ENCODE data around the gene PCDHB10.

GRCh38 chr5:141236516-141237313 is 44.6 kb downstream of the PCDHB10 start:
- TF ChIP-seq, protein P1, sequence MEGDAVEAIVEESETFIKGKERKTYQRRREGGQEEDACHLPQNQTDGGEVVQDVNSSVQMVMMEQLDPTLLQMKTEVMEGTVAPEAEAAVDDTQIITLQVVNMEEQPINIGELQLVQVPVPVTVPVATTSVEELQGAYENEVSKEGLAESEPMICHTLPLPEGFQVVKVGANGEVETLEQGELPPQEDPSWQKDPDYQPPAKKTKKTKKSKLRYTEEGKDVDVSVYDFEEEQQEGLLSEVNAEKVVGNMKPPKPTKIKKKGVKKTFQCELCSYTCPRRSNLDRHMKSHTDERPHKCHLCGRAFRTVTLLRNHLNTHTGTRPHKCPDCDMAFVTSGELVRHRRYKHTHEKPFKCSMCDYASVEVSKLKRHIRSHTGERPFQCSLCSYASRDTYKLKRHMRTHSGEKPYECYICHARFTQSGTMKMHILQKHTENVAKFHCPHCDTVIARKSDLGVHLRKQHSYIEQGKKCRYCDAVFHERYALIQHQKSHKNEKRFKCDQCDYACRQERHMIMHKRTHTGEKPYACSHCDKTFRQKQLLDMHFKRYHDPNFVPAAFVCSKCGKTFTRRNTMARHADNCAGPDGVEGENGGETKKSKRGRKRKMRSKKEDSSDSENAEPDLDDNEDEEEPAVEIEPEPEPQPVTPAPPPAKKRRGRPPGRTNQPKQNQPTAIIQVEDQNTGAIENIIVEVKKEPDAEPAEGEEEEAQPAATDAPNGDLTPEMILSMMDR (IDR thresholded peaks at IDR 0.05 in 8 of 11, conservative IDR thresholded peaks at IDR 0.05 in 3 of 11) = no peak
- TF ChIP-seq POLR2A (IDR thresholded peaks at IDR 0.05) (no peak), POLR2AphosphoS5 (IDR thresholded peaks at IDR 0.05) (no peak)
